SH-SY5Y (cell line): ENCODE data around the gene PRKG1.

ENCODE experiments used
- GATA2 ChIP-seq: IDR thresholded peaks from 2 replicates; pipeline ENCODE4 v1.6.1; 2011; ENCODE audit warnings: mild to moderate bottlenecking, low read depth, low read length
- GATA3 ChIP-seq: IDR thresholded peaks from 2 replicates; pipeline ENCODE4 v1.6.1; 2011; ENCODE audit warnings: low read depth, mild to moderate bottlenecking, low read length, moderate library complexity

GRCh38 chr10:51583976-51584375, 509.7 kb downstream of the PRKG1 start:
- no peak for TF ChIP-seq GATA2
- no peak for TF ChIP-seq GATA3
